Embryonic facial prominence (tissue), 1 donor: ENCODE measurements around the gene PTPRE.
A peak's percentile ranks its signal among the peaks of the same experiment; 100 is the strongest.

Source experiments
- DNase-seq: peaks from one replicate; pipeline ENCODE4 v3.0.0-alpha.2; 2016; ENCODE audit errors: extremely low spot score

Gene PTPRE

GRCh38 chr10:128123846-128124245 lies 216.9 kb downstream of the PTPRE start:
- DNase-seq: no peak

DNA sequence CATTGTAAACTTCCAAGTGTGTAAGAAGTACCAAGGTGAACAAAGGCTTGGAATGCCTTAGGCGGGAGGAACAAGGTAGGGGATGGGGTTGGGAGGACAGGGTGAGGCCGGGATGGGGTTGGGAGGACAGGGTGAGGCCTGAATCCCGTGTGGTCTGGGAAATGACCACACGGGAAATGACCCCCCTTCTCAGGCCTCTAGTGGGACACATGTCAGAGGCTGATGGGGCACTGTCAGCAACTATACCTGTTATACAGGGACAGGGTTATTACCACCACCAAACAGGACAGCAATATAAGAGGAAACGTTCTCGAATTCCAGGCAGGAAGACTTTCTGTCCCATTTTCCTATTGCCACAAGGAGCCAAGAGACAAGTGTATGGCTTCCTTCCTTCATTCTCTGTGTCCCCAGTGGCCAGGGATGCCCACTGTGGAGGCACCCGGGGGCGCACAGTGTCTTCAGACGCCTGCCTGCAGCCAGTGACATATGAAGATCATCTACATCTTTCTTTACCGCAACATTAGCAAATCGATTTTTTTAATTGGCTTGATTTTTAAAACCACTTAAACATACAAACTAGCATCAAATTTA lies 218.0 kb downstream of the PTPRE start:
- no peak for DNase-seq

DNA sequence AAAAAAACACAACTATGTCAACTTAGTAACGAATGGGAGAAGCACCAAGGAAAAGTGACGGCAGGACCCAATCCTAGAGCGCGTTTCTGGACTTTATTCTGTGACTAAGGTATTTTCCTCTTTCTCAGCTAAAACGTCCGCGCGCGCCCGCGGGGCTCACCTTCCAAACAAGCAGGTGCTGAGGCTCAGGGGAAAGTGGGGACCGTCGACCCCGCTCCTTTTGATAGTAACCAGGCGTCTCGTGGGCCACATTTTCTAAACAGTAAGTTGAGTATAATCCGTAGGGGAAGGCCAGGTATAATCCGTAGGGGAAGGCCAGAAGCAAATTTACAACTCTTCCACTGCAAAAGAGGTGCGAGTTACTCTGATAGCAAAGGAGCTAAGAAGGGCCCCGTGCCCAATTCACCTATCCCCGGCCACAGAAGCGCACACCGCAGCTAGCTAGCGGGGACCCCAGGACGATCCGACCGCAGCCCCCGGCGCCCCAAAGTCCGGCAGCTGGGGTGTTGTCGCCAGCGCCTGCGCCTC lies 218.6 kb downstream of the PTPRE start:
- DNase-seq: no peak

DNA sequence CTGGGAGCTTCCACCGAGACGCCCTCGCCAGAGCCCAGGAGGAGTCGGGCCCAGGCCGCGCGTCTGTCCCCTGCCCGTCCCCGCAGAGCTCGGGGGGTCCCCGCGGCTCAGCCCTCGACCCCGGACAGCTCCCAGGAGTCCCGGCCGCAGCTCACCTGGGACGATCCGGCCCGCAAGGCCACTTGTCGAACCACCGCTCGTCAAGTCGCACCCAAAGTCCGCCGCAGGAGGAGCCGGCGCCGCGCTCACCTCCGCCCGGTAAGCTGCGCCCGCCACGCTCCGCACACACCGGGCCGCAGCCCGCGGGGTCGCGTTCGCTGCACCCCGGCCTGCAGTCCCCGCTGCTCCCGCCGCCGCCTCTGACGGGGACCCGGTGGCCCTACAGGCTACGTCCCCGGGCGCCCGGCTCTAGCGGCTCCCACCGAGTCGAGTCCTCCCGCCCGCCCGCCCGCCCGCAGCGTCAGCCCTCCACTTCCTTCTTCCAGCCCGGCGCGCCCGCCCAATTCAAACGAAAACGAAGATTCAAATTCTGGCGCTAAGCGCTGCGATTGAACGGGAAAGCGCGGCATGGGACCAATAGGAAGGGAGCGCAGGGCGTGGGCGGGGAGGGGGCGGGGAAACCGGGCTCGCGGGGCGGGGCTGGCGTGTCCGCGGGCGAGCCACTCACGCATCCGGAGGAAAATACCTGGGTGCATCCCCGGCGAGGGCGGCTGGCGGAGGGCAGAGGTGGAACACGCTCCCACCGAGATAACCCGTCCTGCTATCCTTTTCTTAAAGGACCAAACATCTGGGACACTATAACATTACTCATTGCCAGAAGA lies 219.3 kb downstream of the PTPRE start, which contains the start of gene MKI67:
Gene MKI67 (minus strand): TSS at position 480 of the 821 bp plus-strand sequence. CDS start 756 bp downstream, outside the sequence.
- DNase-seq: peak; percentile 83

DNA sequence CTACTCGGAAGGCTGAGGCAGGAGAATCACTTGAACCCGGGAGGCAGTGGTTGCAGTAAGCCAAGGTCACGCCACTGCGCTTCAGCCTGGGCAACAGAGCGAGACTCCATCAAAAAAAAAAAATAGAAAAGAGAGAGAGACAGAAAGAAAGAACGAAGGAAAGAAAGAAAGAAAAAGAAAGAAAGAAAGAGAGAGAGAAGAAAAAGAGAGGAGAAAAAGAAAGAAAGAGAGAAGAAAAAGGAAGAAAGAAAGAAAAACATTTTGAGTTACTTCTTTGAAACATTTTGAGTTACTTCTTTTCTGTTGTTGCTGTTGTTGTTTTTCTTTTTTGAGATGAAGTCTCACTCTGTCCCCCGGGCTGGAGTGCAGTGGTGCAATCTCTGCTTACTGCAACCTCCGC lies 221.7 kb downstream of the PTPRE start:
- no peak for DNase-seq

DNA sequence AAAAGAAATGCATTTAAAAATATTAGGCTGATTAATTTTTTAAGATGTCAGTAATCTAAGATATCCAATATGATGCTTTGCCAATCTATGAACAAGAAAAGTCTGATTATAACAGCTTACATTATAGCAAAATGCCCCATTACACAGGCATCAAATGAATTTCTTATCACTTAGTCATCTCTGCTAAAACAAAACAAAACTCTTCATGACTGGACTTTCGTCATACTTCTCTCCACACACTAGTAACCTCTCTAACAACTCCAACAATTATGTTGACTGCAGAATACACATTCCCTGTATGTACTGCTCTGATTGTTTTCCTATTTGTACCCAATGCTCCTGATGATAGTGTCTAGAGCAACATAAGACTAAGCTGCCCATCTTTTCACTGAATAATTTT lies 223.1 kb downstream of the PTPRE start:
- DNase-seq: no peak
